Astrocyte of the spinal cord (primary cell): Measurements from ENCODE around the gene TFF2.

Source experiments
- DNase-seq: peaks from one replicate; pipeline ENCODE4 v3.0.0; 2011; ENCODE audit warnings: low read depth, low spot score
- H3K4me3 ChIP-seq: 2 replicates; pipeline ENCODE4 v1.5.1; 2011; ENCODE audit warnings: low read depth, mild to moderate bottlenecking, low read length, moderate library complexity
- in situ Hi-C: cut with HindIII; loops from 2 replicates; pipeline ENCODE4 v1.10.0; 2017; ENCODE audit warnings: low sequenced_read_pairs
- TF ChIP-seq, protein P1 (sequence below): IDR thresholded peaks from 2 replicates; pipeline ENCODE4 v1.5.1; 2012; ENCODE audit warnings: low read depth, mild to moderate bottlenecking, low read length, inconsistent platforms

Gene TFF2

DNA sequence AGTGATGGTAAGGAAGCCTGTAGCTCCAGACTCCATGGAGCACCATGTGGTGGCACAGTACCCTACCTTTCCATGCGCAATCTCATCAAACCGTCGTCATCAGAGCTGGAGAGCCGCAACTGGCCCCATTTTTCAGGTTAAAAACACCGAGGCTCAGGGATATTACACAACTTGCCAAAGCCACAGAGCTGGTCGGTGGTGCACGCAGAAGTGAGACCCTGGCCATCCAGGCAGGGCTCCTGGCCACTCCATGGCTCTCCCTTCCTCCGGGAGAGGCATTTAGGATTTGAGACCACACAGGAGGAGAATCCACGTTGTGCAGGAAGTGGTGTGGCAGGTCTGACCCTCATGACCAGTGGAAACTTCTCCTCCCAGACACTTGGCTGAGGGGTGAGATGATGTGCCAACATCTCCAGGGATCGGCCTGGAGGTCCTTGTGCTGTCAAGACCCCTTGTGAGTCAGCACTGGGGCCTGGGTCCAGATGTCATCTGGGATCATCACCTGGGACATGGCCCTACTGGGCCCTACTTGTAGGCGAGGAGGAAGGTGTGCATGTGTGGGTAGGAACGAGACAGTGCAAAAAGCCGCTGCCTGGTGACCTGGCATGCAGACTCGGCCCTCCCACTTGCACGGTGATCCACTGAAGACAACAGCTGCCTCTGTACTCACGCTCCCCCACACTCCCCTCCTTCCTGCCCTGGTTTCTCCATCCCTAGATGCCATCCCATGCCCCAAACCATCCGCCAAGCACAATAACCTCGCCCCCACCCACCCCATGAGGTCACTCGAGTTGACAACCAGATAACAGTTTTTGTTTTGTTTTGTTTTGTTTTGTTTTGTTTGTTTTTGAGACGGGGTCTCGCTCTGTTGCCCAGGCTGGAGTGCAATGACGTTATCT lies 46.0 kb downstream of the TFF2 start:
- in situ Hi-C loops = no loop called here
- no peak for DNase-seq
- TF ChIP-seq, protein P1, sequence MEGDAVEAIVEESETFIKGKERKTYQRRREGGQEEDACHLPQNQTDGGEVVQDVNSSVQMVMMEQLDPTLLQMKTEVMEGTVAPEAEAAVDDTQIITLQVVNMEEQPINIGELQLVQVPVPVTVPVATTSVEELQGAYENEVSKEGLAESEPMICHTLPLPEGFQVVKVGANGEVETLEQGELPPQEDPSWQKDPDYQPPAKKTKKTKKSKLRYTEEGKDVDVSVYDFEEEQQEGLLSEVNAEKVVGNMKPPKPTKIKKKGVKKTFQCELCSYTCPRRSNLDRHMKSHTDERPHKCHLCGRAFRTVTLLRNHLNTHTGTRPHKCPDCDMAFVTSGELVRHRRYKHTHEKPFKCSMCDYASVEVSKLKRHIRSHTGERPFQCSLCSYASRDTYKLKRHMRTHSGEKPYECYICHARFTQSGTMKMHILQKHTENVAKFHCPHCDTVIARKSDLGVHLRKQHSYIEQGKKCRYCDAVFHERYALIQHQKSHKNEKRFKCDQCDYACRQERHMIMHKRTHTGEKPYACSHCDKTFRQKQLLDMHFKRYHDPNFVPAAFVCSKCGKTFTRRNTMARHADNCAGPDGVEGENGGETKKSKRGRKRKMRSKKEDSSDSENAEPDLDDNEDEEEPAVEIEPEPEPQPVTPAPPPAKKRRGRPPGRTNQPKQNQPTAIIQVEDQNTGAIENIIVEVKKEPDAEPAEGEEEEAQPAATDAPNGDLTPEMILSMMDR = no peak
- no peak overlapping the region for H3K4me3 ChIP-seq

DNA sequence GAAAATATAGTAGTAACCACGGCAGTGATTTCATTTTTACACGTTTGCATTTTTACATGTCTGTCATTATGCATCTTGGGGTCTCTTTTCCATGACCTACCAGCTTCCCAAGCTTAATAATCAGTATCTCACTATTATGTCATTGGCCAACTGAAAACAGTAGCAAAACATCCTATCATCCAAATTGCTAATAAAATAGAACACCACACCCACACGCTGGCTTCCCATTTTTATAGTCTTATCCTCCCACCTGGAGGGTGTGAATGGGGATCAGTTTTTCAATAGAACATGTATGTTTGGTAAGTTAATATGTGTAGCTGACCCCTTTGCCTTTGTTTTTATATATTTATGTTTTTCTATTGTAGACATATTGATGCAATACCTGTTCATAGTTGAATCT lies 47.4 kb downstream of the TFF2 start:
- in situ Hi-C loops = no loop called here
- no peak overlapping the region for H3K4me3 ChIP-seq
- DNase-seq = no peak
- TF ChIP-seq, protein P1 = no peak

DNA sequence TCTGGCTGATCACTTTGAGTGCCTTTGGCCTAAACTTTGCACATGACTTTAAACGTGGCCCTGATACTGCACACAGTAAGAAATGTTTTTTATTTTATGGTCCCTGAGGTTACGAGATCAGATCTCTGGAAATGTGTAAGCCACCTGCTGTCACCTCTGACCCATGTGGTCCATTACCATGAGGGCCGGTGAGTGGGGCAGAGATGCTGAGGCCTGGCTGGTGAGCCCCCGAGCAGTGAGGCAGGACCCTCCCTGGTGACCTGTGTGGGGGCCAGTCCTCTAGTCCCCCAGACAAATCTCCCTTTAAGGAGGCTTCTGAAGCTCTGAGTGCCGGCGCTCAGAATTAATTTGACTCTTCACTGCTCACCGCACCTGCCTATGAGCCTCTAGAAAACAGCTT lies 48.0 kb downstream of the TFF2 start:
- no peak overlapping the region for H3K4me3 ChIP-seq
- no peak for DNase-seq
- in situ Hi-C loops = no loop called here
- TF ChIP-seq, protein P1 = no peak

DNA sequence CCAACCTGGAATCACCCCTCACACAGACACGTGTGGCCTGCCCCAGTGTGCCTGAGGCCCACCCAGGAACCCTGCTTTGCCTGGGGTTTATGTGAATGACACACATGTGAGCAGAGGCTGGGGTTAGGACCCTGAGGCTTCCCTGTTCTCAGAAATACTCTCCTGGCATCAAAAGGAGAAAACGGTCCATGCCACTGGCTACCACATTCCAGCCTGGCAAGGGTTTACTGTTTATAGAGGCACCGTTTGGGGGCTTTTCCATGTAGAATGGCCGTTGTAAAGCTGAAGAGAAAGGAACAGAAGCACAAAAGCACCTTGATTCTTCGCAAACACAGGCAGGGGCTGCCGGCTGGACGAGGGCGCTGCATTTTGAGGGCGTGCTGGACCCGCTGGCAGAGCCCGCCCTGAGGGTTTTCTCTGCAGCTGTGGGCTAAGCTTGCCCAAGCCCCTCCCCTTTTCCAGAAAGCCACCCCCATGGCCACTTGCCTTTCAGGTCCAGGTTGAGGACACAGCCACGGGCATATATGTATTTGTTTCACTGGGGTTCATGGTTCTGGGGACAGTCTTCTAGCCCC lies 48.6 kb downstream of the TFF2 start:
- in situ Hi-C loops = no loop called here
- TF ChIP-seq, protein P1 = no peak
- no peak overlapping the region for H3K4me3 ChIP-seq
- no peak for DNase-seq

DNA sequence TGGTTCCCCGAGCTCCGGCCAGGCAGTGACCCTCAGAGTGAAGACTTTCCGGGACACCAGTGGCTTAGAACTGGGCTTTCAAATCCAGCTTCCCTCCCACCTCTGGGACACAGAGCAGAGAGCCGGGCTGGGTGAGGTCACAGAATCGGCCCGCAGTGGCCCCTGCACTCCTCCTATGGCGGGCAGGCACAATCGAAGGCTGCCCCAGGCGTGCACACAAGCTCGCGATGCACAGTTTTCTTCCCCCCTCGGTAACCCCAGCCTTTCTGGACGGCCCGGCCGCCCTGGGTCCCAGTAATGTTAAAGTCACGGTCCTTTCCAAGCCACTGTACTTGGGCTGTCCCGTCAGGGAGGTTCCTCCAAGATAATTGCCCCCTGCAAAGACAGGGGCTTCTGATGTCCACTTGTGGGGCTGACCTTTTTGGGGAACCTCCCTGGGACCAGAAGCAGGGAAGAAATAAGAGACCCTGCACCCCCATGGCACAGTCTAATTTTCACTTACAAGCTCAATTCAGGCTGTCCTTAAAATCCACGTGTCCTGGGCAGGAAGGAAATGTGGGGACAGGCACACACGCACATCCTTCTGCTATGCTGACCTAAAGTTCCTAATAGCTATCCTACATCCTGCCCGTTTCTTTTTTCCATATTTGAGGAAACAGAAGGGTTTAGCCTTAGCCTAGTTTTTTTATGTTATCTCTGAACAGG lies 49.3 kb downstream of the TFF2 start:
- no peak overlapping the region for H3K4me3 ChIP-seq
- no peak for DNase-seq
- in situ Hi-C loops = no loop called here

DNA sequence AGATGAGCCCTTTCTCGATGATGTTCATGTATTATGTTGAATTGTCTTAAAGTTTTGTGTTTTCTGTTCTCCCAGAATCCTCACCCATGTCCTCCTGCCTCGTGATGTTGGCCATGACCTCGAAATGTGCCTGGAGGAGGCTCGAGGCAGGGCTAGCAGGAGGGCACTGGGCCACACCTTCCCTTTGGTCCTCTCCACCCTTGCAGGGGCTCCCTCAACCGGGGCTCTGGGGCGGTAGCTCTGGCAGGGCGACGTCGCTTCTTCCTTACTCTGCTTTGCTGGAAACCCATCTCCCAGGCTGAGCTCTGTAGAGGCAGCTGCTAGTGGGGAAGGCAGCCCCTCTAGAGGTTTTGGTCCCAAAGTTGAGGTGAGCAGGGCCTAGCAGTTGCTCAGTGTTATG lies 49.8 kb downstream of the TFF2 start:
- in situ Hi-C loops = no loop called here
- H3K4me3 ChIP-seq = no peak overlapping the region
- TF ChIP-seq, protein P1 = no peak

More for the DNA sequence above, 49.3 kb downstream of the TFF2 start:
- TF ChIP-seq, protein P1 = no peak

More for the DNA sequence above, 49.8 kb downstream of the TFF2 start:
- no peak for DNase-seq
